Measurements from ENCODE around the gene ZBTB44. TPM values are rescaled to one million over a fixed set of nuclear protein-coding genes. Genes with fewer than 3 reads are reported as not detected.

Gene ZBTB44
- total RNA-seq, 1 experiment from 2014 or later, result 62.8 TPM

DNA sequence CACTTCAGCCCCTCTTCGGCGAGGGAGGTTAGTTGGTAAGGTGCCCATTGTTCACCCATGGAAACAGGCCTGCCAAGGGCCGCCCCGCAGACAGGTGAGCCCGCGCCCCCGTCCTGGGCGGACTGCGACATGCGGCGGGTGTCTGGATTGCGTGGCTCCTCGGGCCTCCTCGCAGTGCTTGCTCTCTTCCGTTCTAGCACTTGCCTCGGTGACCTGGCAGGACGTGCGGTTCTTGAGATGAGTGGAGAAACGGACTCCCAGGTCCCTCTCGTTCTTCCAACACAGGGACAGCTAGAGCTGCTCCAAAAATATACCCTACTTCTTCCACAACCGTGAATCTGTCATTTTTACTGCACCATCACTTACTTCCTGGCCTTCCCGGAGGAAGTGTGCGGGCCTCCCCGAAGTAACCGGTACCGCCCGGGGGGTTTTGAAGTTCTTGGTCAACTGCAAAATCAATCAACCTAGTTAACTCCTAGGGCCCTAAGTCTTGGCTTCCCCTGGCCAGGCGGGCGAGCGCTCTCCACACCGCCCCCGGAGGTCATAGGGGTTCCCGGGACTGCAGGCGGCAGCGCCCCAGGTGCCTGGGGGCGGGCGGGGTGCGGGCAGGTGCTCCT is 745 bp upstream of the ZBTB44 start:
- DNase-seq, result no peak
- Histone ChIP-seq H3K27me3 (ENCODE audit: low read length) (no peaks in the 10 kb centered on the region), H3K36me3 (ENCODE audit: insufficient read depth, low read length) (no peaks in the 10 kb centered on the region; the same call in 1 of the 2 replicates), H3K9me3 (ENCODE audit: low read length) (no peaks in the 10 kb centered on the region), H2AFZ (ENCODE audit: low read length) (no peak overlapping the region), H3K4me3 (ENCODE audit: low read length) (peak overlapping the region; percentile 58; the same call in 1 of the 2 replicates), H3K4me1 (ENCODE audit: low read length) (peaks cover 31% of the 10 kb centered on the region), H3K9ac (ENCODE audit: low read length) (peak overlapping the region; percentile 44), H4K20me1 (ENCODE audit: insufficient read depth, low read depth, low read length) (no peaks in the 10 kb centered on the region), H3K79me2 (ENCODE audit: low read length) (peaks cover 36% of the 10 kb centered on the region), H3K4me2 (ENCODE audit: low read depth, low read length, poor library complexity, severe bottlenecking) (peak overlapping the region; percentile 63), H3K27ac (ENCODE audit: low read length) (0 out of 2 replicates have a peak overlapping the region, but pooled peaks have one; percentile 37), H3K9me2 (replicated peaks; ENCODE audit: insufficient read depth, low read length) (no peaks in the 10 kb centered on the region)

DNA sequence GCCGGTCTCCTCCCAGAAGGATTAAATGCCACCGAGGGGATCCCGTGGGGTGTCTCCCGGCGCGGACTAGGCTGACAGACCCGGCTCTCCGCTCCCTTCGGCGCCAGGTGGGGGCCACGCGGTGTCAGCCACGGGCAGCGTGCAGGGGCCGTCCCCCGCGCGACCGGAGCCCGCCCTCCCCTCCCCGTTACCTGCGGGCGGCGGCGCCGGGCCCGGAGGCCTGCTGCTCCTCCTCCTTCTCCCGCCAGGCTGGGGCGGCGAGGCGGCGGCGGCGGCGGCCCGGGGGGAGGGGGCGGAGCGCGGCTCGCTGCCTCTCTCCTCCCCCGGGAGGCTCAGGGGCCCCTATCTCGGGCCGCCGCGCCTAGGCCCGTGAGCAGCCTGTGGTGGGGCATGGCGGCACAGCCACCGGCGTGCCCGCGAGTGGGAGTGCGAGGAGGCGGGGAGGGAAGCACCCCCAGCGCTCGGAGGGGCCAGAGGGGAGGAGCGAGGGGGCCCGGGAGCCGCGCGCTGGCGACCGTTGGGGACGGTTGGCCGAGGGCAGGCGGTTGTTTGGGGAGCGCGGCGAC is 450 bp downstream of the ZBTB44 start:
- Histone ChIP-seq H3K27ac (ENCODE audit: low read length) (peak overlapping the region; percentile 58), H3K36me3 (ENCODE audit: insufficient read depth, low read length) (no peaks in the 10 kb centered on the region; the same call in 1 of the 2 replicates), H3K4me3 (ENCODE audit: low read length) (peak overlapping the region; percentile 79), H3K9me3 (ENCODE audit: low read length) (no peaks in the 10 kb centered on the region), H3K4me1 (ENCODE audit: low read length) (peaks cover 38% of the 10 kb centered on the region), H3K4me2 (ENCODE audit: low read depth, low read length, poor library complexity, severe bottlenecking) (peak overlapping the region; percentile 82), H2AFZ (ENCODE audit: low read length) (no peak overlapping the region), H3K9ac (ENCODE audit: low read length) (peak overlapping the region; percentile 73), H3K9me2 (replicated peaks; ENCODE audit: insufficient read depth, low read length) (no peaks in the 10 kb centered on the region), H3K79me2 (ENCODE audit: low read length) (peaks cover 48% of the 10 kb centered on the region), H3K27me3 (ENCODE audit: low read length) (no peaks in the 10 kb centered on the region), H4K20me1 (ENCODE audit: insufficient read depth, low read depth, low read length) (no peaks in the 10 kb centered on the region)
- peak; percentile 69 for DNase-seq

DNA sequence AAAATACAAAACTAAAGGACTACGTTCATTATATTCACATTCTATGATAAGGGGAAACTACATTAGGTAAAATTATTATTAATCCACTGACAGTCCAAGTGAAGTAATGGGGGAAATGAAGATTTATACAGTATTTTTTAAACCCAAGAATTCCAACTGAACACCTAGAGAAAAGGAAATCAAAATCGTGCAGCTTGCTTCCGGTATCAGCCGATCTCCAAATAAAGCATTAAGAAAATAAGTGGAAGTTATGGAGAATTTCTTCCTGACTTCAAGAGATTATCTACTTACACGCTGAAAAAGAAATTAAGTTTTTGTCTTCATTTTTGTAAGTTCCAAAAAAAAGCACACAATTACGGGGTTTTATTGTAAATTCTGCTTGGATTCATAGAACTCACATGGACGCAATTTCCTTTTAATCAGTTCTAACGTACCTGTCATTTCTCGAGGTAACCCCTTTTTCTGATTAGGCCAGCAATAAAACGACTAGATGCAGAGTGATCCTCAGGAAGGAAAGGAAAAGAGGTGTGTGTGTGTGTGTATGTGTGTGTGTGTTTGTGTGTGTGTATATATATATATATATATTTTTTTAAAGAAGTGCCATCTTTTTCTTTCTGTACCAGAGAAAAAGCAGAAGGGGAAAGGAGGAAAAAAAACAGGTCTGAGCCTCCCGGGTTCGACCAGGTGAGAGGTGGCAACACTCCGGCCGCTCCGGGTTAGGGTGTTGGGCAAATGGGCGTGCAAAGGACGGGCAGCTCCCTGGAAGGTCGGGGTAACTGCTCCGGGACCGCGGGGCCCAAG is 1.1 kb downstream of the ZBTB44 start:
- Histone ChIP-seq H3K9me2 (replicated peaks; ENCODE audit: insufficient read depth, low read length) (no peaks in the 10 kb centered on the region), H3K4me2 (ENCODE audit: low read depth, low read length, poor library complexity, severe bottlenecking) (peak overlapping the region; percentile 82), H3K4me1 (ENCODE audit: low read length) (peaks cover 45% of the 10 kb centered on the region), H3K4me3 (ENCODE audit: low read length) (peak overlapping the region; percentile 79), H4K20me1 (ENCODE audit: insufficient read depth, low read depth, low read length) (no peaks in the 10 kb centered on the region), H3K9me3 (ENCODE audit: low read length) (no peaks in the 10 kb centered on the region), H3K79me2 (ENCODE audit: low read length) (peaks cover 54% of the 10 kb centered on the region), H2AFZ (ENCODE audit: low read length) (no peak overlapping the region), H3K36me3 (ENCODE audit: insufficient read depth, low read length) (no peaks in the 10 kb centered on the region; the same call in 1 of the 2 replicates), H3K27me3 (ENCODE audit: low read length) (no peaks in the 10 kb centered on the region), H3K27ac (ENCODE audit: low read length) (peak overlapping the region; percentile 58), H3K9ac (ENCODE audit: low read length) (peak overlapping the region; percentile 73)
- DNase-seq, result peak; percentile 54

DNA sequence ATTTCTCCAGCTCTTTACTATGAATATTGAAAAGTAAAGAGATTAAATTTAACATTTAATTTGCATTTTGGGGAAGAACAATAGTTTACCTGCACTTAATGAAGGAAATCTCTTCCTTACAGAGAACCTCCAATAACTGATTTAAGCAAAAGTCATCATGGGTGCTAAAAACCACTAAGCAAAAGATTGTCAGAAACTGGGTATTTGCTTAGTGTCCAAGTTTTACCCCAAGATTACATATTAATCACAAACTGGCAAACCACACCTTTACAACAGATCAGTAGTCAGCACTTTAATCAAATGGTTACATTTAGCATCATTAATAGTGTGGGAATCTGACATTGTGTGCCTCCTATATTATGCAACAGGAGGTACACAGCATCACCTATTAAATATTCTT is 2.7 kb downstream of the ZBTB44 start:
- Histone ChIP-seq H2AFZ (ENCODE audit: low read length) (no peak overlapping the region), H3K9me2 (replicated peaks; ENCODE audit: insufficient read depth, low read length) (no peaks in the 10 kb centered on the region), H3K4me2 (ENCODE audit: low read depth, low read length, poor library complexity, severe bottlenecking) (peak overlapping the region; percentile 82), H4K20me1 (ENCODE audit: insufficient read depth, low read depth, low read length) (no peaks in the 10 kb centered on the region), H3K4me1 (ENCODE audit: low read length) (peaks cover 45% of the 10 kb centered on the region), H3K27me3 (ENCODE audit: low read length) (no peaks in the 10 kb centered on the region), H3K4me3 (ENCODE audit: low read length) (peak overlapping the region; percentile 79), H3K27ac (ENCODE audit: low read length) (no peak overlapping the region), H3K9me3 (ENCODE audit: low read length) (no peaks in the 10 kb centered on the region), H3K9ac (ENCODE audit: low read length) (peak overlapping the region; percentile 73), H3K36me3 (ENCODE audit: insufficient read depth, low read length) (no peaks in the 10 kb centered on the region; the same call in 1 of the 2 replicates), H3K79me2 (ENCODE audit: low read length) (peaks cover 70% of the 10 kb centered on the region)
- DNase-seq, result no peak

DNA sequence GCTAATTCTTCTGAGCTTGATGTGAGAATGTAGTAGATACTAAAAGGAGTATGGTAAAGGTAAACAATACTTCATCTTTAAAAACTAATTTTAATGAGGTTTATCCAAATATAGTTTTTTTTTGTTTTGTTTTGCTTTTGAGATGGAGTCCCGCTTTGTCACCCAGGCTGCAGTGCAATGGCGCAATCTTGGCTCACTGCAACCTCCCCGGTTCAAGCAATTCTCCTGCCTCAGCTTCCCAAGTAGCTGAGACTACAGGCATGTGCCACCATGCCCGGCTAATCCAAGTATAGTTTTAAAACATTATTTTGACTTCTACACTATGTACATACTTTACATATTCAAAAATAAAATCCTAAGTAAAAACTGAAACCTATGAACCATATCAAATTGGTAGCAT is 4.1 kb downstream of the ZBTB44 start:
- no peaks in the 10 kb centered on the region for H3K27me3 ChIP-seq (ENCODE audit: low read length)
- H3K27ac ChIP-seq (ENCODE audit: low read length), result no peak overlapping the region
- no peak overlapping the region for H3K9ac ChIP-seq (ENCODE audit: low read length)
- no peaks in the 10 kb centered on the region for H4K20me1 ChIP-seq (ENCODE audit: insufficient read depth, low read depth, low read length)
- DNase-seq, result no peak
- peaks cover 84% of the 10 kb centered on the region for H3K79me2 ChIP-seq (ENCODE audit: low read length)
- H3K4me1 ChIP-seq (ENCODE audit: low read length), result peaks cover 45% of the 10 kb centered on the region
- no peak overlapping the region for H3K4me3 ChIP-seq (ENCODE audit: low read length)
- no peak overlapping the region for H2AFZ ChIP-seq (ENCODE audit: low read length)
- no peaks in the 10 kb centered on the region for H3K9me2 ChIP-seq (replicated peaks; ENCODE audit: insufficient read depth, low read length)
- no peaks in the 10 kb centered on the region; the same call in 1 of the 2 replicates for H3K36me3 ChIP-seq (ENCODE audit: insufficient read depth, low read length)
- no peaks in the 10 kb centered on the region for H3K9me3 ChIP-seq (ENCODE audit: low read length)
- peak overlapping the region; percentile 82 for H3K4me2 ChIP-seq (ENCODE audit: low read depth, low read length, poor library complexity, severe bottlenecking)

DNA sequence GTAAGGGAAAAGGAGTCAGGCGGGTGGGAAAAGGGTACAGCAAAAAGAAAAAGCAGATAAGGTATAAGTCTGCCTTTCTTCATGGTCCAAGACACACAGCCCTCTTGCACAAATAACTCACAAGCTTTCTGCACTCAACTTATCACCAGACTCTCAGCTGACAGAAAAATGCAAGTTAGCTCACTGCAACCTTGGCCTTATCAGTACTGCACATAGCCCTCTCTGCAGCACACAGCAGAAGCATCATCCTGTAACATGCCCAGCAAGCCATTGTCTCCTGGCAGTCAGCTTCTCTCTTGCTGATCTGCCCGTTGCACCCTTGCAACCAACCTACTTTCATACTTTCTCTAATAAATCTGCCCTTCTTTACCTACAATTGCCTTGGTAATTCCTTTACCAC is 5.8 kb downstream of the ZBTB44 start:
- Histone ChIP-seq H3K27me3 (ENCODE audit: low read length) (no peaks in the 10 kb centered on the region), H3K27ac (ENCODE audit: low read length) (no peak overlapping the region), H3K4me2 (ENCODE audit: low read depth, low read length, poor library complexity, severe bottlenecking) (no peak overlapping the region), H3K4me3 (ENCODE audit: low read length) (no peak overlapping the region), H3K36me3 (ENCODE audit: insufficient read depth, low read length) (no peaks in the 10 kb centered on the region; the same call in 1 of the 2 replicates), H2AFZ (ENCODE audit: low read length) (no peak overlapping the region), H3K4me1 (ENCODE audit: low read length) (peaks cover 40% of the 10 kb centered on the region), H4K20me1 (ENCODE audit: insufficient read depth, low read depth, low read length) (no peaks in the 10 kb centered on the region), H3K9me3 (ENCODE audit: low read length) (no peaks in the 10 kb centered on the region), H3K9ac (ENCODE audit: low read length) (no peak overlapping the region), H3K79me2 (ENCODE audit: low read length) (peaks cover 99% of the 10 kb centered on the region), H3K9me2 (replicated peaks; ENCODE audit: insufficient read depth, low read length) (no peaks in the 10 kb centered on the region)
- no peak for DNase-seq

DNA sequence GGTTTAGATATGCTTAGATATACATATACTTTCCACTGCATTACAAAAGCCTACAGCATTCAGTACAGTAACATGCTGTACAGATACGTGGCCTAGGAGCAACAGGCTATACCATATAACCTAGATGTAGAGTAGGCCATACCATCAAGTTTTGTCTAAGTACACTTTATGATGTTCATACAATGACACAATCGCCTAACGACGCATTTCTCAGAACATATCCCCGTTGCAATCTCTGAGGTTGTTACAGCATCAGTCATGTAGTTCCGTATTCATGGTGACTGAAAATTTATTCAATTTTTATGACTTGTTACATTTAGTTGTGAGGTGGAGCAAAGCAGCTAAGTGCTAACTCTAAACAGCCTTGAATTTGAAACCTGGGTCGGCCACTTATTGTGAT is 6.7 kb downstream of the ZBTB44 start:
- H3K9me2 ChIP-seq (replicated peaks; ENCODE audit: insufficient read depth, low read length), result no peaks in the 10 kb centered on the region
- H3K4me2 ChIP-seq (ENCODE audit: low read depth, low read length, poor library complexity, severe bottlenecking), result no peak overlapping the region
- H2AFZ ChIP-seq (ENCODE audit: low read length), result no peak overlapping the region
- H3K27me3 ChIP-seq (ENCODE audit: low read length), result no peaks in the 10 kb centered on the region
- H3K9me3 ChIP-seq (ENCODE audit: low read length), result no peaks in the 10 kb centered on the region
- no peaks in the 10 kb centered on the region; the same call in 1 of the 2 replicates for H3K36me3 ChIP-seq (ENCODE audit: insufficient read depth, low read length)
- no peaks in the 10 kb centered on the region for H4K20me1 ChIP-seq (ENCODE audit: insufficient read depth, low read depth, low read length)
- H3K4me1 ChIP-seq (ENCODE audit: low read length), result peaks cover 40% of the 10 kb centered on the region
- no peak for DNase-seq
- no peak overlapping the region for H3K4me3 ChIP-seq (ENCODE audit: low read length)
- no peak overlapping the region for H3K9ac ChIP-seq (ENCODE audit: low read length)
- peaks cover 100% of the 10 kb centered on the region for H3K79me2 ChIP-seq (ENCODE audit: low read length)
- H3K27ac ChIP-seq (ENCODE audit: low read length), result no peak overlapping the region

DNA sequence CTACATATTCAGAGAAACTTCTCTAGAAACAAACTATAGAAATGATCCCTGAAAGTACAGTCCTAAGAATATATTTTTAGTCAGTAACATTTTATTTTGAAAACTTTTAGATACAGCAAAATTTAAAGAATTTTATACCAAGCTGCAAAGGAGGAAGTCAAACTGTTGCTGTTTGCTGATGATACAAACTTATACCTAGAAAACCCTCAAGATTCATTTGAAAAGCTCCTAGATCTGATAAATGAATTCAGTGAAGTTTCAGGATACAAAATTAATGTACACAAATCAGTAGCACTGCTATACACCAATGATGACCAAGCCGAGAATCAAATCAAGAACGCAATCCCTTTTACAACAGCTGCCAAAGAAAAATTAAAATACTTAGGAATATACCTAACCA is 10.1 kb downstream of the ZBTB44 start:
- no peaks in the 10 kb centered on the region for H3K9me3 ChIP-seq (ENCODE audit: low read length)
- peaks cover 28% of the 10 kb centered on the region for H3K4me1 ChIP-seq (ENCODE audit: low read length)
- no peaks in the 10 kb centered on the region for H3K27me3 ChIP-seq (ENCODE audit: low read length)
- H3K79me2 ChIP-seq (ENCODE audit: low read length), result peaks cover 100% of the 10 kb centered on the region
- H2AFZ ChIP-seq (ENCODE audit: low read length), result no peak overlapping the region
- H3K27ac ChIP-seq (ENCODE audit: low read length), result no peak overlapping the region
- H3K4me2 ChIP-seq (ENCODE audit: low read depth, low read length, poor library complexity, severe bottlenecking), result no peak overlapping the region
- no peak overlapping the region for H3K9ac ChIP-seq (ENCODE audit: low read length)
- H3K36me3 ChIP-seq (ENCODE audit: insufficient read depth, low read length), result no peaks in the 10 kb centered on the region; the same call in 1 of the 2 replicates
- no peak overlapping the region for H3K4me3 ChIP-seq (ENCODE audit: low read length)
- DNase-seq, result no peak
- no peaks in the 10 kb centered on the region for H4K20me1 ChIP-seq (ENCODE audit: insufficient read depth, low read depth, low read length)
- no peaks in the 10 kb centered on the region for H3K9me2 ChIP-seq (replicated peaks; ENCODE audit: insufficient read depth, low read length)

Measured in Karpas-422 (cell line).